HG03520 (cell line): ENCODE measurements around the gene UBQLNL.

ENCODE experiments used
- ATAC-seq: cut with Tn5 transposase; IDR thresholded peaks from one replicate; pipeline ENCODE4 v1.9.1; 2021; ENCODE audit warnings: mild to moderate bottlenecking, moderate library complexity; ENCODE audit not compliant: unreplicated experiment

The UBQLNL gene

DNA sequence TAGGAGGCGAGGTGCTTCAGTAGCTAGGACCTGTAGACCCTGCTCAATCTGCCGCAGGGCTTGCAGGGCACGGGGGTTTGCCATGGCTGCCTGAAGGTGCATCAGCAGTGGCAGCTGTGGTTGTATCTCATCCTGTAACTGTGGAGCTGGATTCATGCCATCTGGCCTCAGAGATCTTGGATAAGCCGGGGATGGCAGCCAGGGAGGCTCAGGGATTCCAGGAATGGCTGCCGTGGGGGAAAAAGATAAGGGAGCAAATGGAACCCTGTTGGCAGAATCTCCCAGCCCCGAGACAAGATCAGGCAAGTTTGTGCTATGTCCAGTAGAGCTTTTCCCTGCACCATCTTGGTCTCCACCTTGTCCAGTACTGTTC, 8.6 kb downstream of the UBQLNL start:
- ATAC-seq: no peak

DNA sequence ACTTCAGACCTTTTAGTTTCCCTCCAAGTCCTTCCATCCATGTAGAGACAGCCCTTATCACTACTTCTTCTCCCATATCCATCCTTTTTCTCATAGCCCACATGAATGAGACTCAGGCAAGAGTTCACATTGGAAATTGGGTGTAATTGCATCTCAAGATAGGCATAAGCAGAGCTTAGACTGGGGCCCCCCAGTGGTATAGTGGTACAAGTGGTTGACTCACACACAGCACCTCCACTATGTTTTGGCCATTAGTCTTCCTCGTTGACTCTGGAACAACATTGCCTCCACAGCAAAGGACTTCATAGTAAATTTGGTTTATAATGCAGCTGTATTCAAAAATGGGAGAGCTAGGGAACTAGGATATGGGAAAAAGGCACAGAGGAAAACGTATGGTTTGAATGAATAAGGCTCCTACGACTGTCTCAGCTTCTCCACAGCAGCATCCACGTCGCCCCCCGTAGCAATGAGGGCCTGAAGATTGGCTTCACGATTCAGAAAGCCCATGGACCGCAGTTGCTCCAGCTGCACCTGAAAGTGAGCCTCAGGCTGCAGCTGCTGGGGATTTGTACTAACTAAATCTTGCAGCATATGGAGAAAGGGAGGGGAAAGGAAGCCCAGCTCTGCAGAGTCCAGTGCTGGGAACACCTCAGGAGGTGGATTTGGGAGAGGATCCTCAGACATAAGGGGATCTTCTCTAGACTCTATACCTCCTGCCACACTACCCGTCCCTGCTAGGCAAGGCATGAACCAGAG, 9.1 kb downstream of the UBQLNL start:
- no peak for ATAC-seq

DNA sequence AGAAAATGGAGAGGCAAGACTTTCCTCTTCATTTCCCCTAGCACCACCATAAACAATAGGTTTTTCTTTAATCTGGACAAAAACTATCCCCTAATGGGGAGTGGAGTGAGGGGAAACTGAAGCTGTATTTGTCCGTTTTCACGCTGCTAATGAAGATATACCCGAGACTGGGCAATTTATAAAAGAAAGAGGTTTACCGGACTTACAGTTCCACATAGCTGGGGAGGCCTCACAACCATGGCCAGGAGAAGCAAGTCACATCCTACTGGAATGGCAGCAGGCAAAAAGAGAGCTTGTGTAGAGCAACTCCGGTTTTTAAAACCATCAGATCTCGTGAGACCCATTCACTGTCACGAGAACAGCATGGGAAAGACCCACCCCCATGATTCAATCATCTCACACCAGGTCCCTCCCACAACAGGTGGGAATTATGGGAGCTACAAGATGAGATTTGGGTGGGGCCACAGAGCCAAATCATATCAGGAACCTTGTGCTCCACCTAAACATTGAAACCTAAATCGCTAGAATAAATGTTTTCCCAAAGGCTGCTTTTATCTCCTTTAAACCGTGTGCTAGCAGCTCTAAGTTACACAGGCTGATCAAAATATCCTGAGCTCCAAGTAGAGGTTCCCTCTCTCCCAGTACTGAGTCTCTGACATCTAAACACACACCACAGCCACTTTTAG, 11.0 kb downstream of the UBQLNL start:
- no peak for ATAC-seq

- ATAC-seq: no peak
Measured at GRCh38 chr11:5504403-5504921, 12.0 kb downstream of the UBQLNL start.

GRCh38 chr11:5500393-5500801, 16.1 kb downstream of the UBQLNL start:
- ATAC-seq: no peak

DNA sequence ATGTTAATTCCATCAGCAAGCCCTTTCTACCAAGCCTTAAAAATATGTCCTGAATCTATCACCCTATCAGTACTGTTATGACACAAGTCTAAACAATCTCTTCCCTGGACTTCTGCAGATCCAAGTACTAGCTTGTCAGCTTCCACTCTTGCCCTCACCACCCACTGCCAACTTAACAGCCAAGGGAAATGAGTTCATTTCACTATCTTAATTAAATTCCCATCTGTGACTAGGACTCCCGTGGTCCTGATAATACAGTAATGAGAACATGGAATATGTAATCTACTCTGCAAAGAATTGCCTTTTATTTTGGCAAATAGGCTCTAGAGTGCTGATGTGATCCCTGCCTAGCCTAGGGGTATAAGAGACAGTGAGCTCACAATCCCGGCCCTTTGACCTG, 16.8 kb downstream of the UBQLNL start:
- no peak for ATAC-seq

GRCh38 chr11:5489576-5490357, 26.7 kb downstream of the UBQLNL start:
- no peak for ATAC-seq

GRCh38 chr11:5488798-5489399, 27.6 kb downstream of the UBQLNL start:
- ATAC-seq: no peak

DNA sequence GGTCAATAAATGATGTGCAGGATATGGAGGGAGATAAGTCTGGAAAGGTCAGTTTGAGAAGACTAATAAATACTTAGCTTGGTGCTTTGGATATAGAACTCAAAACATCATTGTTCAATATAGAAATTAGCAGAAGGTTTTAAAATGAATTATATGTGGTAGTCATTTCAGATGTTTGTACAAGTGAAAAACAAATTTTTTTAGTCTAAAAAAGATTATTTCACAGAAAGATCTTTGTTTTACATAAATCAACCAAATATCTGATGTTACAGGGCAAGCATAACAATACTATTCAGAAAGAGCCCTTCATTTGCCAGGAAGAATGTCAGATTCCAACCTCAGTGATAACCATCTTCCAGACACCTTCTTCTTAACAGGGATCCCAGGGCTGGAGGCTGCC, 28.1 kb downstream of the UBQLNL start, which contains the start of gene OR52D1:
OR52D1 (plus strand) TSS at position 301 of the 400 bp plus-strand sequence; CDS start at position 323, 22 bp downstream.
- ATAC-seq: no peak

DNA sequence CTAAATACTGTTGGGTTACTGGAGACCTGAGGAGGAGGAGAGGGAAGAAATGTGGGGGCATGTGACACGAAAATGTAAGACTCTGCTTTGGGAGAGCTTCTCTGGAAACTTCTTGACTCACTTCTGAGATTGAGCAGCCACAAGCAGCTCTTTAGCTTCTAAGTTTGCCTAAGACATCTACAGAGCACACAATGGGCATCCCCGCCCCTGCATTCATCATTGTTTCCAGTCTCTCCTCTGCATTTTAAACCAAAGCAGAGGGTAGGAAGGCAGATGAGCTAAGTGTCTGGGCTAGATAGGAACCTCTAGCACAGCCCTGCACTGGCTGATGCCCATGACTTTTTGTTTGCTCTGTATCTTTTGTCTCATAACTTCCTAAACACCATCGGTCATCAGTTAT, 30.1 kb downstream of the UBQLNL start:
- ATAC-seq: no peak

GRCh38 chr11:5486003-5486402, 30.5 kb downstream of the UBQLNL start:
- no peak for ATAC-seq

DNA sequence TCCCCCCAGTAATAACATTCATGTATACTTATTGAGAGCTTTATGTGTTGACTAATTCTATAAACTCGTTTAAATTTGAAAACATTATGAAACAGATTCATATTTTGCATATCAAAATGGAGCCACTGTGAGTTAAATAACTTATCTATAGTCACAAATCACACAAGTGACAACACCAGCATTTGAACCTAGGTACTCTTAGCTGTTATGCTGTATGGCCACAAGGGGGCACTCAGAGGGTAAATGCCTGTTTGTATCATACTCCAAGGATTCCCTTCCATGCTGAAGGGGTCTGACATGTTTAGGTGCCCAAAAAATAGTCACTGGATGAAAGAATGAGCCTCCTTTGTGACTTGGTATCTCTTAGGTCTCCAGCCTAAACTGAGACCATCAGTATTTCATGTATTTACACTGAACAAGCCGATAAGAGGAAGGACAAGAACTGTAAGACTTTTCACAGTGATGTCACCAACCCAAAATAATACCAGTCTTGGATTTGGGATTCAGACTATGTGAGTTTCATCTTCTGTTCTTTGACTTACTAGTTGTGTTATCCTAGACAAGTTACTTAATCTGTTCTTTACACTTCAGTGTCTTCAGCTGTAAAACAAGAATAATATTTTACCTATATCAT, 40.2 kb downstream of the UBQLNL start:
- peak; percentile 80 for ATAC-seq

- ATAC-seq: no peak
Measured at GRCh38 chr11:5473921-5474320, 42.6 kb downstream of the UBQLNL start.

DNA sequence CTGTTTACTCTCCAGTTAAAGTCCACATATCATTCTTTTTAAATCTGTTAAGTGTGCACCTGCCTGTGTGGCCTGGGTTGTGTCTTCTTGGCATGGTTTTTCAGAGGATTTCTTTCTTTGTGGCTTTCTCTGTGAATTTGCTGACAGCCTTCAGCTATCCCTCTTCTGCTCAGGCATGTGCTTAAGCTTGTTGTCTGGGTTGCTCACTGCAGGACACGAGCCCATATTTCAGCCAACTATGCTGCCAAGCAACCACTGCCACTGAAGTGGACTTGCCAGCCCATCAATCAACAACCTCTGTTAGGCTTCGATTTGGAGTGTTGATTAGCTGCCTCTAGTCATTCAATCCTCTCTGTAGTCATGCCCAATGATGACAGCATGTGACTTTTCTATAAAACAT, 49.0 kb downstream of the UBQLNL start:
- no peak for ATAC-seq
